IPS DF 19.7 (cell line): Measurements from ENCODE around the gene GPC5.
"Not testable (repeated sequence)": the region's sequence is repeated elsewhere in the genome, so short reads cannot be mapped to it uniquely, and the experiment has no call there.

Experiments used
- DNase-seq: peaks from one replicate; pipeline ENCODE4 v3.0.0-alpha.2; 2013; ENCODE audit warnings: low read depth, low spot score

Gene GPC5

GRCh38 chr13:92535222-92536006 lies 1137.0 kb downstream of the GPC5 start:
- DNase-seq = no peak

- DNase-seq = no peak
Measured at GRCh38 chr13:92537471-92537870, 1139.0 kb downstream of the GPC5 start.

- no peak for DNase-seq
Measured at GRCh38 chr13:92538164-92538563, 1139.7 kb downstream of the GPC5 start.

GRCh38 chr13:92539148-92539547 lies 1140.7 kb downstream of the GPC5 start:
- not testable (repeated sequence) for DNase-seq

GRCh38 chr13:92547266-92547665 lies 1148.8 kb downstream of the GPC5 start:
- no peak for DNase-seq

- no peak for DNase-seq
Measured at GRCh38 chr13:92549276-92549675, 1150.9 kb downstream of the GPC5 start.

GRCh38 chr13:92553470-92554114 lies 1155.2 kb downstream of the GPC5 start:
- DNase-seq = no peak

- DNase-seq = no peak
Measured at GRCh38 chr13:92560883-92561282, 1162.5 kb downstream of the GPC5 start.

- DNase-seq = no peak
Measured at GRCh38 chr13:92564942-92565341, 1166.5 kb downstream of the GPC5 start.

GRCh38 chr13:92566767-92567166 lies 1168.3 kb downstream of the GPC5 start:
- no peak for DNase-seq

- no peak for DNase-seq
Measured at GRCh38 chr13:92572190-92572589, 1173.8 kb downstream of the GPC5 start.

GRCh38 chr13:92573467-92574057 lies 1175.1 kb downstream of the GPC5 start:
- no peak for DNase-seq

GRCh38 chr13:92574499-92574898 lies 1176.1 kb downstream of the GPC5 start:
- DNase-seq = no peak

- DNase-seq = no peak
Measured at GRCh38 chr13:92575777-92576176, 1177.4 kb downstream of the GPC5 start.

- no peak for DNase-seq
Measured at GRCh38 chr13:92578358-92578757, 1179.9 kb downstream of the GPC5 start.

- DNase-seq = no peak
Measured at GRCh38 chr13:92589955-92590354, 1191.5 kb downstream of the GPC5 start.

- DNase-seq = no peak
Measured at GRCh38 chr13:92590503-92590908, 1192.1 kb downstream of the GPC5 start.

- DNase-seq = no peak
Measured at GRCh38 chr13:92591117-92591516, 1192.7 kb downstream of the GPC5 start.

GRCh38 chr13:92592757-92593156 lies 1194.3 kb downstream of the GPC5 start:
- DNase-seq = no peak

GRCh38 chr13:92602560-92602959 lies 1204.1 kb downstream of the GPC5 start:
- DNase-seq = no peak

GRCh38 chr13:92609376-92609775 lies 1211.0 kb downstream of the GPC5 start:
- DNase-seq = no peak

- DNase-seq = no peak
Measured at GRCh38 chr13:92612892-92613291, 1214.5 kb downstream of the GPC5 start.

- no peak for DNase-seq
Measured at GRCh38 chr13:92613921-92614320, 1215.5 kb downstream of the GPC5 start.
